ENCODE results near the gene DHX29. TPM values are rescaled to one million over a fixed set of nuclear protein-coding genes. Genes with fewer than 3 reads are reported as not detected.

Gene DHX29
- total RNA-seq, 4 donors from 2014 or later, result 26.1 to 34.9 (median 30.2) TPM

GRCh38 chr5:55232985-55233928 is 74.2 kb downstream of the DHX29 start, which contains the start of gene CCNO:
CCNO (minus strand) TSS chr5:55233608; CDS start chr5:55233523, 85 bp downstream.
- Histone ChIP-seq H3K27me3 (peaks cover 12 to 89% (median 51%) of the 10 kb centered on the region in 4 donors), H3K9me3 (no peaks in the 10 kb centered on the region), H3K4me1 (peaks cover 36 to 42% (median 40%) of the 10 kb centered on the region in 4 donors), H3K4me3 (peak within 1 kb of the TSS; percentile 57 to 65 (median 60)), H3K27ac (replicated peaks in 1 of 4) (peak within 1 kb of the TSS in 1 of 4 donors; percentile 3), H3K36me3 (no peaks in the 10 kb centered on the region)
- TF ChIP-seq POLR2AphosphoS5 (IDR thresholded peaks at IDR 0.05) (peak in 1 of 2 donors; percentile 47), EP300 (IDR thresholded peaks at IDR 0.05) (no peak), POLR2A (IDR thresholded peaks at IDR 0.05; ENCODE audit: low read depth) (no peak), CTCF (IDR thresholded peaks at IDR 0.05) (peak in 1 of 3 experiments; percentile 12)
- DNase-seq (ENCODE audit: extremely low spot score), result peak; percentile 91
- WGBS, result under 1% methylated on average over 33 of the region's 106 CpGs
- intact Hi-C loops (cut with DNase I), result loop anchor here (2.0 kb wide), 1 partner anchor 60 kb away; the partner anchor contains the start of gene CDC20B

GRCh38 chr5:55232271-55232984 is 75.1 kb downstream of the DHX29 start:
- intact Hi-C loops (cut with DNase I), result loop anchor here (2.0 kb wide), 1 partner anchor 60 kb away; the partner anchor contains the start of gene CDC20B
- peaks cover 41 to 50% (median 47%) of the 10 kb centered on the region in 4 donors for H3K4me1 ChIP-seq
- H3K27me3 ChIP-seq, result peaks cover 21 to 96% (median 59%) of the 10 kb centered on the region in 4 donors
- H3K27ac ChIP-seq (replicated peaks in 1 of 4), result no peak overlapping the region
- no peaks in the 10 kb centered on the region for H3K9me3 ChIP-seq
- peak; percentile 90 for DNase-seq (ENCODE audit: extremely low spot score)
- TF ChIP-seq CTCF (IDR thresholded peaks at IDR 0.05), result no peak
- no peak for TF ChIP-seq POLR2A (IDR thresholded peaks at IDR 0.05; ENCODE audit: low read depth)
- no peak for TF ChIP-seq POLR2AphosphoS5 (IDR thresholded peaks at IDR 0.05)
- no peak for TF ChIP-seq EP300 (IDR thresholded peaks at IDR 0.05)
- no peaks in the 10 kb centered on the region for H3K36me3 ChIP-seq
- WGBS, result 3% methylated on average over 44 of the region's 45 CpGs
- H3K4me3 ChIP-seq, result peak overlapping the region; percentile 57 to 65 (median 60)

GRCh38 chr5:55231919-55232270 is 75.6 kb downstream of the DHX29 start:
- no peak overlapping the region for H3K27ac ChIP-seq (replicated peaks in 1 of 4)
- H3K9me3 ChIP-seq, result no peaks in the 10 kb centered on the region
- peak overlapping the region; percentile 57 to 65 (median 60) for H3K4me3 ChIP-seq
- H3K27me3 ChIP-seq, result peaks cover 26 to 99% (median 64%) of the 10 kb centered on the region in 4 donors
- WGBS, result 4% methylated on average over 11 of the region's 11 CpGs
- H3K4me1 ChIP-seq, result peaks cover 47 to 56% (median 52%) of the 10 kb centered on the region in 4 donors
- intact Hi-C loops (cut with DNase I), result loop anchor here (2.0 kb wide), 1 partner anchor 59 kb away; the partner anchor contains the start of gene CDC20B
- no peaks in the 10 kb centered on the region for H3K36me3 ChIP-seq
- no peak for TF ChIP-seq CTCF (IDR thresholded peaks at IDR 0.05)
- peak in 1 of 2 donors; percentile 64 for TF ChIP-seq POLR2AphosphoS5 (IDR thresholded peaks at IDR 0.05)
- TF ChIP-seq POLR2A (IDR thresholded peaks at IDR 0.05; ENCODE audit: low read depth), result no peak
- no peak for DNase-seq (ENCODE audit: extremely low spot score)

- TF ChIP-seq POLR2A (IDR thresholded peaks at IDR 0.05; ENCODE audit: low read depth), result no peak
Observed at GRCh38 chr5:55231029-55231918, 76.2 kb downstream of the DHX29 start.

More at GRCh38 chr5:55231029-55231918, 76.2 kb downstream of the DHX29 start:
- 7% methylated on average over 14 of the region's 48 CpGs for WGBS
- no peaks in the 10 kb centered on the region for H3K9me3 ChIP-seq
- peaks cover 31 to 99% (median 70%) of the 10 kb centered on the region in 4 donors for H3K27me3 ChIP-seq
- peak; percentile 91 for DNase-seq (ENCODE audit: extremely low spot score)
- no peaks in the 10 kb centered on the region for H3K36me3 ChIP-seq
- intact Hi-C loops (cut with DNase I), result no loop called here
- peaks cover 48 to 62% (median 58%) of the 10 kb centered on the region in 4 donors for H3K4me1 ChIP-seq
- H3K27ac ChIP-seq (replicated peaks in 1 of 4), result no peak overlapping the region
- H3K4me3 ChIP-seq, result peak overlapping the region; percentile 20 to 65 (median 34)
